ENCODE measurements around the gene SLC13A4. TPM values are rescaled to one million over a fixed set of nuclear protein-coding genes. Genes with fewer than 3 reads are reported as not detected.

The SLC13A4 gene
- polyA plus RNA-seq, 1 donor from 2014 or later = 1.4 TPM

DNA sequence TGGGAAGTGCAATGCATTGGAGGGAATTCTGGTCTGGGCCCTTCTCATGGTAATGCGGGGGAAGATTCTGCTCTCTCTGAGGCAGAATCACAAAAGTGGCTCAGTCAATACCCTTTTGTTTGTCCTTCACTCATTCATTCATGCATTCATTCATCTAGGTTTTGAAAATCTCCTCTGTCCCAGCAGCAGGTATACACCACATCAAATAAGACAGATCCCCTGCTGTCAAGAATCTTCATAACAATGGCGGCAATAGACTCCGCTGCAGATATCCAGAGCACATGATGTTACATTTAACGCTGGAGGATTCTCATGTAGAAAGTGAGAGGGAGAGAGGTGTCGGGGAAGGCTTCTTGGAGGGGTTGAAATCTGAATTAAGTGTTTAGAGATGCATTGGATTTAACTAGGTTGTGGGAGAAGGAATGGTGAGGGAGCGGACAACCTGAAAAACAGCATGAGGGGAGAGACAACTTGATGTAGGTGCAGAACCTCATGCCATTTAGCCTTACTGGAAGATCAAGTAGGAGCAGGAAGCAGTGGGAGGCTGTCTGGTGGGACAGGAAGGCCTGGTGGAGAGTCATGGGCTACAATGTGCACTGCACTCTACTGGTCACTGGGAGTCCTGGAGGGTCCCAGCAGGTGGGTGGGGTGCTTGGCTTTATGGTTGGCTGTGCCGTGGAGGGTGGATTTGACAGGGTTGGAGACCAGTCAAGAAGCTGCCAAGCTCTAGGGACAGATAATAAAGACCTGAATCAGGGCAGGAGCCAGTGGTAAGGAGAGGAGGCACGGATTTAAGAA is 25.8 kb upstream of the SLC13A4 start:
- Histone ChIP-seq H3K4me3 (ENCODE audit: low read length) (no peak overlapping the region), H3K9me3 (ENCODE audit: low read length) (no peaks in the 10 kb centered on the region), H3K4me2 (ENCODE audit: low read length) (no peak overlapping the region), H4K20me1 (ENCODE audit: insufficient read depth) (no peaks in the 10 kb centered on the region), H2AFZ (ENCODE audit: low read depth, low read length) (no peak overlapping the region), H3K27me3 (ENCODE audit: insufficient read depth, low read depth, low read length) (no peaks in the 10 kb centered on the region), H3K79me2 (replicated peaks; ENCODE audit: insufficient read depth, low read length) (no peaks in the 10 kb centered on the region), H3K9me2 (ENCODE audit: insufficient read depth, low read length) (no peaks in the 10 kb centered on the region), H3K27ac (ENCODE audit: low read length) (no peak overlapping the region), H3F3A (ENCODE audit: insufficient read depth, low read length, poor library complexity, severe bottlenecking) (no peaks in the 10 kb centered on the region), H3K9ac (ENCODE audit: low read length) (no peak overlapping the region), H3K36me3 (ENCODE audit: insufficient read depth, low read length) (no peaks in the 10 kb centered on the region)
- TF ChIP-seq MXI1 (conservative IDR thresholded peaks at IDR 0.05; ENCODE audit: poor library complexity, severe bottlenecking) (no peak), RAD21 (conservative IDR thresholded peaks at IDR 0.05) (no peak), POLR2AphosphoS5 (IDR thresholded peaks at IDR 0.05) (no peak), EP300 (conservative IDR thresholded peaks at IDR 0.05; ENCODE audit: poor library complexity, severe bottlenecking) (no peak), TAF1 (IDR thresholded peaks at IDR 0.05; ENCODE audit: low read depth) (no peak), EZH2 (IDR thresholded peaks at IDR 0.05; ENCODE audit: borderline replicate concordance, insufficient read depth, low read length, poor library complexity, severe bottlenecking) (no peak), SMC3 (conservative IDR thresholded peaks at IDR 0.05; ENCODE audit: poor library complexity) (no peak)
- TF ChIP-seq, protein P1, sequence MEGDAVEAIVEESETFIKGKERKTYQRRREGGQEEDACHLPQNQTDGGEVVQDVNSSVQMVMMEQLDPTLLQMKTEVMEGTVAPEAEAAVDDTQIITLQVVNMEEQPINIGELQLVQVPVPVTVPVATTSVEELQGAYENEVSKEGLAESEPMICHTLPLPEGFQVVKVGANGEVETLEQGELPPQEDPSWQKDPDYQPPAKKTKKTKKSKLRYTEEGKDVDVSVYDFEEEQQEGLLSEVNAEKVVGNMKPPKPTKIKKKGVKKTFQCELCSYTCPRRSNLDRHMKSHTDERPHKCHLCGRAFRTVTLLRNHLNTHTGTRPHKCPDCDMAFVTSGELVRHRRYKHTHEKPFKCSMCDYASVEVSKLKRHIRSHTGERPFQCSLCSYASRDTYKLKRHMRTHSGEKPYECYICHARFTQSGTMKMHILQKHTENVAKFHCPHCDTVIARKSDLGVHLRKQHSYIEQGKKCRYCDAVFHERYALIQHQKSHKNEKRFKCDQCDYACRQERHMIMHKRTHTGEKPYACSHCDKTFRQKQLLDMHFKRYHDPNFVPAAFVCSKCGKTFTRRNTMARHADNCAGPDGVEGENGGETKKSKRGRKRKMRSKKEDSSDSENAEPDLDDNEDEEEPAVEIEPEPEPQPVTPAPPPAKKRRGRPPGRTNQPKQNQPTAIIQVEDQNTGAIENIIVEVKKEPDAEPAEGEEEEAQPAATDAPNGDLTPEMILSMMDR (IDR thresholded peaks at IDR 0.05; ENCODE audit: poor library complexity, severe bottlenecking) = no peak
- TF ChIP-seq, protein P2, sequence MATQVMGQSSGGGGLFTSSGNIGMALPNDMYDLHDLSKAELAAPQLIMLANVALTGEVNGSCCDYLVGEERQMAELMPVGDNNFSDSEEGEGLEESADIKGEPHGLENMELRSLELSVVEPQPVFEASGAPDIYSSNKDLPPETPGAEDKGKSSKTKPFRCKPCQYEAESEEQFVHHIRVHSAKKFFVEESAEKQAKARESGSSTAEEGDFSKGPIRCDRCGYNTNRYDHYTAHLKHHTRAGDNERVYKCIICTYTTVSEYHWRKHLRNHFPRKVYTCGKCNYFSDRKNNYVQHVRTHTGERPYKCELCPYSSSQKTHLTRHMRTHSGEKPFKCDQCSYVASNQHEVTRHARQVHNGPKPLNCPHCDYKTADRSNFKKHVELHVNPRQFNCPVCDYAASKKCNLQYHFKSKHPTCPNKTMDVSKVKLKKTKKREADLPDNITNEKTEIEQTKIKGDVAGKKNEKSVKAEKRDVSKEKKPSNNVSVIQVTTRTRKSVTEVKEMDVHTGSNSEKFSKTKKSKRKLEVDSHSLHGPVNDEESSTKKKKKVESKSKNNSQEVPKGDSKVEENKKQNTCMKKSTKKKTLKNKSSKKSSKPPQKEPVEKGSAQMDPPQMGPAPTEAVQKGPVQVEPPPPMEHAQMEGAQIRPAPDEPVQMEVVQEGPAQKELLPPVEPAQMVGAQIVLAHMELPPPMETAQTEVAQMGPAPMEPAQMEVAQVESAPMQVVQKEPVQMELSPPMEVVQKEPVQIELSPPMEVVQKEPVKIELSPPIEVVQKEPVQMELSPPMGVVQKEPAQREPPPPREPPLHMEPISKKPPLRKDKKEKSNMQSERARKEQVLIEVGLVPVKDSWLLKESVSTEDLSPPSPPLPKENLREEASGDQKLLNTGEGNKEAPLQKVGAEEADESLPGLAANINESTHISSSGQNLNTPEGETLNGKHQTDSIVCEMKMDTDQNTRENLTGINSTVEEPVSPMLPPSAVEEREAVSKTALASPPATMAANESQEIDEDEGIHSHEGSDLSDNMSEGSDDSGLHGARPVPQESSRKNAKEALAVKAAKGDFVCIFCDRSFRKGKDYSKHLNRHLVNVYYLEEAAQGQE (IDR thresholded peaks at IDR 0.05; ENCODE audit: borderline replicate concordance) = no peak

DNA sequence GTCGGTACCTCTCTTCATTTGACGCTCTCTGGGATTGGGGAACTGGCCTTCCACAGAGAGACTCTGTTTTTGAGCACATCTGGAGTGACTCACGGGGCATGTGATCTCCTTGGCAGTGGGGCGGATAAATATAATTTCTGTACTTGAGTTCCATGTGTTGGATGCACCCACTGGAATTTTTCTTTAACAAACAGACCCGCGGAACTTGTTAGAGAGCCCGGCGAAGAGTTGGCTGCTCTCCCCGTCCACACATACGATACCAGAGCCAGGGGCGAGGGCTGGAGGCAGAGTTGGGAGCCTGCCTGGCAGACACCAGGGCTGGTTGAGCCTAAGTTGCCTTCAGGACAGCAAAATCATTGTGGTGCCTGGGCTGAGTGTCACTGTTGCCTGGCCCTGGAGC is 20.8 kb upstream of the SLC13A4 start, which contains the start of gene FAM180A:
Gene FAM180A, minus strand, starts transcription at position 44 of the 400 bp plus-strand sequence. CDS start 233 bp downstream, outside the sequence.
- no peaks in the 10 kb centered on the region for H3F3A ChIP-seq (ENCODE audit: insufficient read depth, low read length, poor library complexity, severe bottlenecking)
- no peak within 1 kb of the TSS for H3K4me3 ChIP-seq (ENCODE audit: low read length)
- no peaks in the 10 kb centered on the region for H3K36me3 ChIP-seq (ENCODE audit: insufficient read depth, low read length)
- no peaks in the 10 kb centered on the region for H4K20me1 ChIP-seq (ENCODE audit: insufficient read depth)
- TF ChIP-seq, protein P1 (IDR thresholded peaks at IDR 0.05; ENCODE audit: poor library complexity, severe bottlenecking) = no peak
- TF ChIP-seq SMC3 (conservative IDR thresholded peaks at IDR 0.05; ENCODE audit: poor library complexity) = no peak
- no peak for TF ChIP-seq RAD21 (conservative IDR thresholded peaks at IDR 0.05)
- TF ChIP-seq EZH2 (IDR thresholded peaks at IDR 0.05; ENCODE audit: borderline replicate concordance, insufficient read depth, low read length, poor library complexity, severe bottlenecking) = no peak
- no peak for TF ChIP-seq POLR2AphosphoS5 (IDR thresholded peaks at IDR 0.05)
- no peak for TF ChIP-seq MXI1 (conservative IDR thresholded peaks at IDR 0.05; ENCODE audit: poor library complexity, severe bottlenecking)
- TF ChIP-seq, protein P2 (IDR thresholded peaks at IDR 0.05; ENCODE audit: borderline replicate concordance) = no peak
- no peak for TF ChIP-seq TAF1 (IDR thresholded peaks at IDR 0.05; ENCODE audit: low read depth)
- TF ChIP-seq EP300 (conservative IDR thresholded peaks at IDR 0.05; ENCODE audit: poor library complexity, severe bottlenecking) = no peak
- H3K27ac ChIP-seq (ENCODE audit: low read length) = no peak within 1 kb of the TSS
- H3K9ac ChIP-seq (ENCODE audit: low read length) = no peak within 1 kb of the TSS
- no peaks in the 10 kb centered on the region for H3K79me2 ChIP-seq (replicated peaks; ENCODE audit: insufficient read depth, low read length)
- H3K9me3 ChIP-seq (ENCODE audit: low read length) = no peaks in the 10 kb centered on the region
- H3K27me3 ChIP-seq (ENCODE audit: insufficient read depth, low read depth, low read length) = no peaks in the 10 kb centered on the region
- H3K4me2 ChIP-seq (ENCODE audit: low read length) = no peak within 1 kb of the TSS
- no peaks in the 10 kb centered on the region for H3K9me2 ChIP-seq (ENCODE audit: insufficient read depth, low read length)
- no peak within 1 kb of the TSS for H2AFZ ChIP-seq (ENCODE audit: low read depth, low read length)

Measured in neural cell (in vitro differentiated cells).